ENCODE results near the gene TBL1XR1. TPM values are rescaled to one million over a fixed set of nuclear protein-coding genes. Genes with fewer than 3 reads are reported as not detected.

Gene TBL1XR1
- total RNA-seq, 4 donors from 2014 or later = 56.0 to 90.8 (median 75.6) TPM

GRCh38 chr3:177035676-177036075 is 161.6 kb downstream of the TBL1XR1 start:
- H3K4me1 ChIP-seq = peaks cover 8% of the 10 kb centered on the region
- TF ChIP-seq POLR2A (IDR thresholded peaks at IDR 0.05) (no peak), POLR2AphosphoS5 (IDR thresholded peaks at IDR 0.05) (no peak), CTCF (IDR thresholded peaks at IDR 0.05) (no peak), EP300 (IDR thresholded peaks at IDR 0.05) (no peak)
- H3K27me3 ChIP-seq = no peaks in the 10 kb centered on the region
- H3K9me3 ChIP-seq = no peaks in the 10 kb centered on the region
- no peak overlapping the region for H3K4me3 ChIP-seq
- H3K27ac ChIP-seq = no peak overlapping the region
- H3K36me3 ChIP-seq = peaks cover 46% of the 10 kb centered on the region
- DNase-seq (ENCODE audit: low spot score in 2 of 2) = no peak
- WGBS = 98% methylated on average over 4 of the region's 4 CpGs

DNA sequence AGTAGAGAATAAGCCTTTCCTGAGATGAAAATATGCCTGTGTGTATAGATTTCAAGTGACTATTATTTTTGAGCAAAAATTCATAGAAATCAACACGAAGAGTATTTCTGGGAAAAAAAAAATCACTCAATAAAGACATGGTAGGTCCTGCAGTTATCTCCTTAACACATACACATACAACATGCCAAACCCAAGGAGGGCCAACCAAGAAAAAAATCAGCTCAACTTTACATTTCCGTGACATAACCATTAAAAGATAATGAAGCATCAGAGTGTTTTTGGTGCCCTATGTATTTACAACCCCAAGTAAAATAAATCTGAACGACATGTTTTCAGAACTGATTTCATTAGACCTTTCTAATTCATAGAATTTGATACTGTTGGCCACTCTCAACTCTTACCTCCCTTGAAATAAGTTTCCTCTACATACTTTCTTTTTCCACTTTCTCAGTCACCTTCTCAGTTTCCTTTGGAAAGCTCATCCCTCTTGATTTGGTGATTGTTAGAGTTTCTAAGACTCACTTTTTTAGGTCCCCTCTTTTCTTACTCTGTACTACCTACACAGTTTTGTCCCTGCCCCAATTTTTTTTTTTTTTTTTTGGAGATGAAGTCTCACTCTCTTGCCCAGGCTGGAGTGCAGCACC is 162.3 kb downstream of the TBL1XR1 start:
- peaks cover 48% of the 10 kb centered on the region for H3K36me3 ChIP-seq
- TF ChIP-seq EP300 (IDR thresholded peaks at IDR 0.05) (no peak), CTCF (IDR thresholded peaks at IDR 0.05) (no peak), POLR2AphosphoS5 (IDR thresholded peaks at IDR 0.05) (no peak), POLR2A (IDR thresholded peaks at IDR 0.05) (no peak)
- DNase-seq (ENCODE audit: low spot score in 2 of 2) = no peak
- H3K4me3 ChIP-seq = no peak overlapping the region
- H3K4me1 ChIP-seq = peaks cover 2% of the 10 kb centered on the region
- WGBS = 62% methylated on average over 3 of the region's 3 CpGs
- H3K9me3 ChIP-seq = no peaks in the 10 kb centered on the region
- H3K27ac ChIP-seq = no peak overlapping the region
- H3K27me3 ChIP-seq = no peaks in the 10 kb centered on the region

DNA sequence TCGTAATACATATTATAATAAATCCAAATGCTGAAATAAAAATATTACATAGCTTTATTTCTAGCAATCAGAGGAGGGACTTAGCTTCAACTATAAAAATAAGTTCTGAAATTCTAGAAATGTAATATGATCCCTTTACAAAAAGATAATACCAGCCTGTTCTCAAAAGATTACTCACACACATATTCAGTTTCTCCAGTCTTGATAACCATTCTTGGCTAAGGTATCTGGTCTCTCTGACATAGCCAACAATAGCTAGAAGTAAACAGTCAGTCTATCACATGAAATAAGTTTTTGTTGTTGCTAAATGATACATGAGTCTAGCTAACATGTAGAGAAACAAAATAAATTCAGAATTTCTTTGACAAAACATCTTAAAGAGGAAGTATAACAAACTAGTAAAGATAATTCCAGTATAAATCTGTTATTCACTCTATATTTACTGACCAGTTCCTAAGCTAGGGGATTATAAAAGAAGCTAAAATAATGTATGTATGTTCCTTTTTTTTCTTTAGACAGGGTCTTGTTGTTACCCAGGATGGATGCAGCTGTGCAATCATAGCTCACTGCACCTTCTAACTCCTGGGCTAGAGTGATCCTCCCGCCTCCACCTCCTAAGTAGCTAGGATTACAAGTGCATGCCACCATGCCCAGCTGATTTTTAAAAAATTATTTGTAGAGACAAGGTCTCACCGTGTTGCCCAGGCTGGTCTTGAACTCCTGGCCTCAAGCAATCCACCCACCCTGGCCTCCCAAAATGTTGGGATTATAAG is 170.6 kb downstream of the TBL1XR1 start:
- no peaks in the 10 kb centered on the region for H3K9me3 ChIP-seq
- WGBS = 96% methylated on average over 3 of the region's 3 CpGs
- TF ChIP-seq POLR2A (IDR thresholded peaks at IDR 0.05) (no peak), EP300 (IDR thresholded peaks at IDR 0.05) (no peak)

DNA sequence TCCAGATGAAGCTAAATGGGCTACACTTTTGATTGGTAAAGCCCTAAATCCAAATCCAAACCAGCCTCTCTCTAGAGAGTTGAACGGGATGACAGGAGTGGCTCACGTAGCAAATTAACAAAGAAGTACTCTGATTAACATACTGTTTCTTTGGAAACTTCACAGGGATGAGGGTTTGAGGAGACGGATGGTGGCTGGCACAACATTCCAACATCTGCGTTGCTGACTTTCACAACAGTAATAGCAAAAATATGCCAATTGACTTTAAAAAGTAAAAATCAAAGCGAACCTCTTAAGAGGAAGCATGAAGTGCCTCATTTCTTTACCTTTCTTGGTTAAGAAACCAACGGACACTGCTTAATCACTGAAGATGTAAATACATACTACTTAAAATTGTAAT is 181.4 kb downstream of the TBL1XR1 start:
- no peaks in the 10 kb centered on the region for H3K27me3 ChIP-seq
- peaks cover 6% of the 10 kb centered on the region for H3K36me3 ChIP-seq
- no peak overlapping the region for H3K4me3 ChIP-seq
- H3K27ac ChIP-seq = no peak overlapping the region
- DNase-seq (ENCODE audit: low spot score in 2 of 2) = no peak
- WGBS = 80% methylated on average over 6 of the region's 6 CpGs
- TF ChIP-seq POLR2A (IDR thresholded peaks at IDR 0.05) = no peak
- TF ChIP-seq EP300 (IDR thresholded peaks at IDR 0.05) = no peak
- no peak for TF ChIP-seq POLR2AphosphoS5 (IDR thresholded peaks at IDR 0.05)
- no peak for TF ChIP-seq CTCF (IDR thresholded peaks at IDR 0.05)
- peaks cover 3% of the 10 kb centered on the region for H3K4me1 ChIP-seq
- H3K9me3 ChIP-seq = no peaks in the 10 kb centered on the region

More for the DNA sequence above, 170.6 kb downstream of the TBL1XR1 start:
- Histone ChIP-seq H3K27ac (no peak overlapping the region), H3K36me3 (peaks cover 44% of the 10 kb centered on the region), H3K4me1 (no peaks in the 10 kb centered on the region), H3K27me3 (no peaks in the 10 kb centered on the region), H3K4me3 (no peak overlapping the region)
- no peak for DNase-seq (ENCODE audit: low spot score in 2 of 2)

DNA sequence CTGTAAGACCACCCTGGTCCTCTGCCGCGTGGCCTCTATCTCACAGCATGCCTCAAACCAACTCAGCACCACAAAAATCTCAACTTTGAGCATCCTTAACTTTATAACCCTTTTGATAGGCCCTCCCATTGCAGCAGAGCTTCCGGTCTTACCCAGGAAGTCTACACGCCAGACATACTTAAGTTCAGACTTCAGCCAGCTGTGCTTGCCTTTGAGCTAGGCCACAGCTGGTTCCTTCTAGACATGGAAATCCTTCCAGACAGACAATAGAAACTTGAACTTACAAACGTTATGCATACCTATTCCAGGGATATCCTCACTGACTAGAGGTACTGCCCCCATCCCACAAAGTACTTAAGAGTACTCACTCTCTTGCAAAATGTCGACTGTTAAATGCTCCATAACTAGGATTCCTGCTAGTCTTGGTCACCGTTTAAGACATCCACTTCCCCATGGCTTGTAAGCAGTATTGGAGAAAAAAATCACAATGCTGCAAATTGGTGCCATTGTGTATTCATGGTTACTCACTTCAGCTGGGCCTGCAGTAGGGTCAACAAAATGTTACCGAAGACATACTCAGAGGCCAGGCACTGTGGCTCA is 183.5 kb downstream of the TBL1XR1 start:
- no peak for TF ChIP-seq POLR2A (IDR thresholded peaks at IDR 0.05)
- no peak for TF ChIP-seq EP300 (IDR thresholded peaks at IDR 0.05)
- TF ChIP-seq CTCF (IDR thresholded peaks at IDR 0.05) = no peak
- no peak for TF ChIP-seq POLR2AphosphoS5 (IDR thresholded peaks at IDR 0.05)
- 85% methylated on average over 8 of the region's 8 CpGs for WGBS
- no peaks in the 10 kb centered on the region for H3K27me3 ChIP-seq
- H3K4me3 ChIP-seq = no peak overlapping the region
- H3K4me1 ChIP-seq = no peaks in the 10 kb centered on the region
- no peak overlapping the region for H3K27ac ChIP-seq
- no peak for DNase-seq (ENCODE audit: low spot score in 2 of 2)
- H3K9me3 ChIP-seq = no peaks in the 10 kb centered on the region
- H3K36me3 ChIP-seq = peaks cover 4% of the 10 kb centered on the region
